GM12873 (cell line): Measurements from ENCODE around the gene NREP.

Experiments
- CTCF ChIP-seq: IDR thresholded peaks from 2 replicates; pipeline ENCODE4 v1.5.1; 2012; ENCODE audit warnings: low read depth, mild to moderate bottlenecking, moderate library complexity, low read length, control low read depth; ENCODE audit not compliant: insufficient read depth; ENCODE audit errors: missing control alignments

Gene NREP

GRCh38 chr5:111681414-111682120 lies 75.4 kb downstream of the NREP start:
- no peak for TF ChIP-seq CTCF

DNA sequence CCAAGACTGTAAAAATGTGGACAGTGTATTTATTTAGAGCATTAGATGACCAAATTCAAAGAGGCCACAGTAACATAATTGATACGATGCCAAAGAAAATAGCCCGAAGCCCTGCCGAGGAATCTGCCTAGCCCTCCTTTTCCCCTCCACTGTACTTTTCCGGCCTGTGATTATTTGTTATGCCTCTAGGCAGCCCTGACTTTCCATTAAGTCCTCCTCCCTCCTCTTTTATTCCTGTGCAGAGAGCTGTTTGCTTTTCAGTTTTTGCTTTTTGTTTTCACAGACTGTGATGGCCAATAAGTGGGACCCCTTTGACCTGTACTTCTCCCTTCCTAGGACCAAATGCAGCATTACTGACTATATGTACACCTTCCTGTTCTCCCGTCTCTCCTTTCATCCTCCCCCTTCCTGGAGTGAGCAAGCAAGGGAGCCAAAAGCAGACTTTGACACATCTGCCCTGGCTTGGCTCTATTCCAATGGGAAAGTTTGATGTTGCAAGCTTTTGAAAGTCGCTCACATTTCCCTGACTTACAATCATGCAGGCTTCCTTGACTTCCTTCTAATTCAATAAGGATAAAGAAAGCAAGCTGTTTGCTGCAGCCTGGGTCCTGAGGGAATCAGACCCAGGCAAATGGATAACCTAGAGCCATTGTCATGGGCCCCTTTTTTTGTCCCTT lies 76.1 kb downstream of the NREP start:
- no peak for TF ChIP-seq CTCF

GRCh38 chr5:111679611-111680010 lies 77.4 kb downstream of the NREP start:
- no peak for TF ChIP-seq CTCF
